Epidermal melanocyte (primary cell): Measurements from ENCODE around the gene LYG2.
"Not testable (repeated sequence)": the region's sequence is repeated elsewhere in the genome, so short reads cannot be mapped to it uniquely, and the experiment has no call there.

Source experiments
- DNase-seq: peaks from one replicate; pipeline ENCODE4 v3.0.0; 2011; ENCODE audit warnings: low spot score; ENCODE audit not compliant: insufficient read length

Gene LYG2

GRCh38 chr2:99255491-99256318 lies at the start of gene LYG2:
Gene LYG2 (minus strand): TSS chr2:99255666. CDS start chr2:99254260, 1,406 bp downstream.
- DNase-seq = no peak

DNA sequence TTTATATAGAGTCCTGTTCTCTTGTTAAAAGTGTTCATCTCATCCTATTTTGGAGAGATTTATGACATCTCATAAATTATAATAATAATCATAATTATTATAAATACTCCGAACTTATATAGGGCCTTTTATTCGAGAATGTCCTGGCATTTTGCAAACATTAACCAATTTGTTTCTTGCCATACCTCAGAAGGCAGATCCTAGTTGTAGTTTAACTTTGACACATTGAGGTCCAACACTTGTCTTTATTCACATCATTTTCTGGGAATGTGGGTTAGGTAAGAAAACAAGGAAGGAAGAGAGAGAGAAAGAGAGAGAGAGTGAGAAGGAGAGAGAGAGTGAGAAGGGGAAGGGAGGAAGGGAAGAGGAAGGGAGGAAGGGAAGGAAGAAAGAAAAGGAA lies 45.6 kb upstream of the LYG2 start, which contains the start of gene LYG1:
Gene LYG1 (minus strand): TSS at position 101 of the 400 bp plus-strand sequence. CDS start 5,527 bp downstream, outside the sequence.
- DNase-seq = not testable (repeated sequence)

- DNase-seq = no peak
Measured at GRCh38 chr2:99299580-99299979, 44.1 kb upstream of the LYG2 start.

GRCh38 chr2:99297994-99298393 lies 42.5 kb upstream of the LYG2 start:
- no peak for DNase-seq

GRCh38 chr2:99285526-99285925 lies 30.1 kb upstream of the LYG2 start:
- DNase-seq = no peak

GRCh38 chr2:99279969-99280695 lies 24.7 kb upstream of the LYG2 start:
- no peak for DNase-seq

- DNase-seq = peak; percentile 28
Measured at GRCh38 chr2:99278793-99279291, 23.4 kb upstream of the LYG2 start.

DNA sequence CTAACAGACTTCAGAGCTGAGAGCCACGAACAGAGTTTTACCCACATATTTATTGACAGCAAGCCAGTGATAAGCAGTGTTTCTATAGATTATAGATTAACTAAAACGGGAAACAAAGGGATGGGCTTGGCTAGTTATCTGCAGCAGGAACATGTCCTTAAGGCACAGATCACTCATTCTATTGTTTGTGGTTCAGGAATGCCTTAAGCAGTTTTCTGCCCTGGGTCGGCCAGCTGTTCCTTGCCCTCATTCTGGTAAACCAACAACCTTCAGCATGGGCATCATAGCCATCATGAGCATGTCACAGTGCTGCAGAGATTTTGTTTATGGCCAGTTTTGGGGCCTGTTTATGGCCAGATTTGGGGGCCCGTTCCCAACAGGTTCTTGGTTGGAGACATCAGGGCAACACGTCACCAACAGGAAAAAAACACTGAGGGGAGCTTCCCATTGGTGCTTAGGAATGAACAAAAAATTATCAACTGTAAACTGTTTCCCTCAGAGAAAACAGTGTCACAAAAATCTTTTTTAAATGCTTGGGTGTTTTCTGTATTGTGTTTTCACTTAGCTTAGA lies 22.8 kb upstream of the LYG2 start:
- DNase-seq = not testable (repeated sequence)

DNA sequence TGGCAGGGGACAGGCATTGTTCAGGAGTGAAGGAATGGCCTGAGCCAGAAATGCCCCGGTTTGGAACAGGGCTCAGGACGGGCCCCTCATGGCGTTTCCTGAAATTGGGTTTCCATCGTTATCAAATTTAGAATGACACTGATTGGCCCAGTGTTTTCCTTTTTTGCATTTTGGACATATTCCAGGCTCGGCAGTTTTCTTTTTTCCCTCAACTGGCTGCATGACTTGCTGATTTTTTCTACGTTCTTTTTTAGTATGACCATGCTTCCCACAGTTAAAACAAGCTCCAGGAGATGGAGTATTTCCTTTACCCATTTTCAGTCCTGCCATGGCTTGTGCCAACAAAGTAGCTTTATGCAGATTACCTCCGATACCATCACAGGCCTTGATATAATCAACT lies 20.4 kb upstream of the LYG2 start:
- DNase-seq = no peak

DNA sequence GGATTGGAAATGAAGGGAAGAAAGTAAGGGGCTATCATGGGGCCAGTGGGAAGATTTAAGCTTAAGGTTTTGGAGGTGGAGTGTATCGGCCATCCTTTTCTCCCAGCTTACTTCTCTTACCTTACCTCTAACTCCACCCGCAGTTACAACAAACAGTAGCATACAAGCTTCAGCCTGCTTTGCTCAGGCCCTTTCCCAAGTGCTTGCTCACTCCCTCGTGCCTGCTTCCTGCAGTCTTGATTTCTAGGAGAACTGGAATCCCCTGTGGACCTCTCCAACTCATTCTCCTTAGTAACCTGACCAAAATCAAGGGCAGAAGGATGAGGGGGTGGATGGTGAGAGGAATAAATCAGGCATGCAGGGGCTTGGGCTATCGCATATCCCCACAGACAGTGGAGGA lies 5.8 kb upstream of the LYG2 start:
- no peak for DNase-seq

- no peak for DNase-seq
Measured at GRCh38 chr2:99260184-99260583, 4.7 kb upstream of the LYG2 start.

- no peak for DNase-seq
Measured at GRCh38 chr2:99259465-99259864, 4.0 kb upstream of the LYG2 start.

GRCh38 chr2:99256677-99257076 lies 1.2 kb upstream of the LYG2 start:
- no peak for DNase-seq

- no peak for DNase-seq
Measured at GRCh38 chr2:99249951-99250350, 5.5 kb downstream of the LYG2 start.

GRCh38 chr2:99242151-99242550 lies 13.3 kb downstream of the LYG2 start:
- DNase-seq = no peak

DNA sequence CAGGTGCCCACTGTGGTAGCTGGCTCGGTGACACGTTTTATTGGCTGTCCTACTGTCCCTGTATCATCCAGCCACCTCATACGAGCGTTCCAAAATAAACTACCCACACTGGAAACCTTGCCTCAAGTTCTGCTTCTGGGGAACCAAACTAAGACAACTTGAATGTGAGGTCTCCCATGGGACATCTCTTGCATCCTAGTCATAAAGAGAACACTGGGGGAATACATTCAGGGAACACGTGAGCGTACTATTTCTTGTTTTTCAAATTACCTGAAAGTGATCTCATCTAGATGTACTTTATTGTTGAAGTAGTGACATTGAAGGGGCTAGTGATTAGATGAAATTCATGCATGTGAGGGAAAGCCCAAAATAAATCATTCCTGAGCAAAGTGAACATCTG lies 15.0 kb downstream of the LYG2 start:
- no peak for DNase-seq

- DNase-seq = no peak
Measured at GRCh38 chr2:99238599-99238998, 16.9 kb downstream of the LYG2 start.

GRCh38 chr2:99233177-99233576 lies 22.3 kb downstream of the LYG2 start:
- not testable (repeated sequence) for DNase-seq

GRCh38 chr2:99217929-99218501 lies 37.5 kb downstream of the LYG2 start:
- no peak for DNase-seq

- DNase-seq = no peak
Measured at GRCh38 chr2:99216096-99216495, 39.4 kb downstream of the LYG2 start.

DNA sequence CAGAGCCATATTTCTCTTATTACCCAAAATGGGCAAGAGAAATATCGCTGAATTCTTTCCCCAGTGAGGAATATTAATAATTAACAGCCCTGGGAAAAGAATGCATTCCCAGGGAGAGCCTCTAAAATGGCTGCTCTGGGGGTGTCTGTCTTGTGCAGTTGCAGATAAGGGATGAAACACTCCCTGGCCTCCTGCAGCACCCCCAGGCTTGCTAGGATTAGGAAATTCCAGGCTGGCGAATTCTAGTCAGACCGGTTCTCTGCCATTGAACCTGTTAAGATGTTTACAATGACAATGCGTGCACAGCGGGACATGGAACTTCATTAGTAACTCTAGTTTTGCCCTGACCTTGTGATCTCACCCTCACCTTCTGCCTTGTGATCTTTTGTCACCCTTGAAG lies 50.0 kb downstream of the LYG2 start:
- DNase-seq = no peak
